Esophagus squamous epithelium (tissue), 4 donors: ENCODE results near the gene DDIAS.

Experiments used
- POLR2A ChIP-seq, 4 donors: fragments of 450-650 bp; IDR thresholded peaks; one replicate each; pipeline ENCODE4 v1.6.1; 2017; ENCODE audit warnings: antibody characterized with exemption in 4 of 4, mild to moderate bottlenecking in 4 of 4, moderate library complexity in 3 of 4
- TF ChIP-seq, protein P1 (sequence below), 6 experiments: fragments of 450-650 bp in 4 of 6; fragments of 200-600 bp in 2 of 6; sonication (generic) in 2 of 6; IDR thresholded peaks; one replicate each; pipeline ENCODE4 v1.5.1; 2016 to 2019; ENCODE audit warnings: antibody characterized with exemption in 6 of 6, mild to moderate bottlenecking in 4 of 6, moderate library complexity in 4 of 6

DNA sequence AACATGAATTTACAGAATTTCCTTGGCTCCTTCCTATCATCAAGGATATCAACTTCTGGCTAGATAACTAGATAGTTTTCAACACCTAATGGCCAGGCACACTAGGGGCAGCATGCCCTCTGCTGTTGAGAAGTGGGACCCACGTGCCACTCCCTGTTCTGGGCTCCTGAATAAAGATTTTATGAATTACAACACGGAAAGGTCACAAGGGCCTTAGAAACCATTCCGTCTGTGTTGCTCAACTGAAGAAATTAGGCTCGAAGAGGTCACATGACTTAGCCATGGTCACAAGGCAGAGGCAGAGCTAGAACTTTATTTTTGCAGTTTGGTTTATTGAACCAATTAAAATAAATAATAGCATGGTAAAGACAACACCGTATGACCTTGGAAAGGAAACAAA lies 37.3 kb upstream of the DDIAS start:
- TF ChIP-seq, protein P1, sequence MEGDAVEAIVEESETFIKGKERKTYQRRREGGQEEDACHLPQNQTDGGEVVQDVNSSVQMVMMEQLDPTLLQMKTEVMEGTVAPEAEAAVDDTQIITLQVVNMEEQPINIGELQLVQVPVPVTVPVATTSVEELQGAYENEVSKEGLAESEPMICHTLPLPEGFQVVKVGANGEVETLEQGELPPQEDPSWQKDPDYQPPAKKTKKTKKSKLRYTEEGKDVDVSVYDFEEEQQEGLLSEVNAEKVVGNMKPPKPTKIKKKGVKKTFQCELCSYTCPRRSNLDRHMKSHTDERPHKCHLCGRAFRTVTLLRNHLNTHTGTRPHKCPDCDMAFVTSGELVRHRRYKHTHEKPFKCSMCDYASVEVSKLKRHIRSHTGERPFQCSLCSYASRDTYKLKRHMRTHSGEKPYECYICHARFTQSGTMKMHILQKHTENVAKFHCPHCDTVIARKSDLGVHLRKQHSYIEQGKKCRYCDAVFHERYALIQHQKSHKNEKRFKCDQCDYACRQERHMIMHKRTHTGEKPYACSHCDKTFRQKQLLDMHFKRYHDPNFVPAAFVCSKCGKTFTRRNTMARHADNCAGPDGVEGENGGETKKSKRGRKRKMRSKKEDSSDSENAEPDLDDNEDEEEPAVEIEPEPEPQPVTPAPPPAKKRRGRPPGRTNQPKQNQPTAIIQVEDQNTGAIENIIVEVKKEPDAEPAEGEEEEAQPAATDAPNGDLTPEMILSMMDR (IDR thresholded peaks at IDR 0.05) = peak in 5 of 6 experiments; percentile 31 to 48 (median 43)
- no peak for TF ChIP-seq POLR2A (IDR thresholded peaks at IDR 0.05)
